Forelimb muscle (tissue), 1 donor: Measurements from ENCODE around the gene TMEM125. TPM values are rescaled to one million over a fixed set of nuclear protein-coding genes. Genes with fewer than 3 reads are reported as not detected.

Experiments used
- DNase-seq: peaks from one replicate; pipeline ENCODE4 v3.0.0-alpha.2; 2013; ENCODE audit warnings: low read depth
- polyA plus RNA-seq: library from polyadenylated mRNA; unstranded; fragments of 120-200 nt; gene quantifications from one replicate; pipeline ENCODE4 v1.2.1, GENCODE V29; 2013; ENCODE audit not compliant: insufficient read length

The TMEM125 gene
- polyA plus RNA-seq = not detected

DNA sequence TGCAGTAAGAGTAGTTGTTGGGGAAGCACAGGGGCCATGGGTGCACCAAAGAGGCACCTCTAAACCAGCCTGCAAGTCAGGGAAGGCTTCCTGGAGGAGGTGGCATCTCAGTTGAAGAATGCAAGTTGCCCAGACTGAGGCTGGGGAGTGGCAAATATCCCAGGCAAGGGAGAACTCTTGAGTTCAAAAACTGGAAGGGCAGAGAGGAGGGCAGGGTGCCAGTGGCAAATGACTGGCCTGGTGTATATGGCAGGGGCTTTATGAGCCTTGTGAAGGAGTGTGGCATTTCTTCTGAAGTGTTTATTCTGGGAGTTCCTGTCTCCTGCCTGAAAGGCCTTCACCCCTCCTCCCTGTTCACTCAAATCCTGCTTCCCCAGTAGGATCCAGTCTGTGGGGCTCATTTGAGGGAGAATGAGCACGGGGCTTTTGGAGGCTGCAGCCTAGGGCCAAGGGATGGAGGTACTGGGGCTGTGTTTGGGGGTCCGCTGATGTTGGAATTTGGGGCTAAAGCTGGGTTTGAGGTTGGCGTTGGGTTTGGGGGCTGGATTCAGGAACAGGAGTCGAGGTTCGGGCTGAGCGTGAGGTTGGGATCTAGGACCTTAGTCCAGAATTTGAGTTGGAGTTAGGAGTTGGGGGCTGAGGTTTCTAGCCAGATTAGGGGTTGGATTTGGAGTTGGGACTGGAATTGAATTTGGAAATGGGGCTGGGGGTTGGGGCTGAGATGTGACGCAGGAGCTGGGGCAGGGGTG lies at the start of gene TMEM125:
Gene TMEM125, plus strand, starts transcription at position 357 of the 749 bp plus-strand sequence. CDS start 2,740 bp downstream, outside the sequence.
- DNase-seq = no peak

DNA sequence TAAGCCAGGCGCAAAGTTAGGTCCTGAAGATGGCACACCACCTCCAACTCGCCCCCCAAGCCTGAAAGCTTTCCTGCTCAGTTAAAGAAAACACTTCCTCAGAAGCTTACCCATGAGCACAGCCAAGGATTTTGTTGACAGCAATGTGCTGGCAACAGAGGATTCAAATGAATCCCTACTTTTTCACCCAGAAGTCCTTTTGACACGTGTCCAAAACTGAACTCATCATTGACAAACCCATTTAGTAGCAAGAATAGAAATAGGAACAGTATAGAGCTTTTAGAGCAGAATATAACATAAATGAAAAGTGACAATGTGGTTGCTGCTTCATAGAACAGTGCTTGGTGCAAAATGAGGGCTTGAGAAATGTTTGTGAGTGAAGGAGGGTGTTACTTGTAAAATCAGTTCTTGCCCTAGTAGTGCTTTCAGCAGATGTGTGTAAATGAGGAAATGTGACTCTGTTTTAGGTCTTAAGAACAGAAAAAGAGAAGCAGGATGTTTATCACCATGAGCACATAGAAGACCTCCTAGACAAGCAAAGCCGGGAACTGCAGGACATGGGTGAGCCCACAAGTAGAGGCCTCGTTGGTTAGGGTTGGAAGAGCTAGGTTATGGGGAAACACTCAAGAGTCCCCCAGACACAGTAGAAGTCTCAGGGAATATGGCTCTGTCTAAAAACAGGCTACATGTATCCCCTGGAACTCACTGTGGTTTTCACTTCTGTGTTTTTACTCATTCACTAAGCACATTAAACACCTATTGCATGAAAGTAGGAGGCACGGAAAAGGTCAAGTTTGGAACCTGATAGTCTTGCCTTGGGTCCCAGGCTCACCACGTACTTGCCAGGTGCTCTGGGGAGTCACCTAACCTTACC lies 48.6 kb upstream of the TMEM125 start:
- no peak for DNase-seq

DNA sequence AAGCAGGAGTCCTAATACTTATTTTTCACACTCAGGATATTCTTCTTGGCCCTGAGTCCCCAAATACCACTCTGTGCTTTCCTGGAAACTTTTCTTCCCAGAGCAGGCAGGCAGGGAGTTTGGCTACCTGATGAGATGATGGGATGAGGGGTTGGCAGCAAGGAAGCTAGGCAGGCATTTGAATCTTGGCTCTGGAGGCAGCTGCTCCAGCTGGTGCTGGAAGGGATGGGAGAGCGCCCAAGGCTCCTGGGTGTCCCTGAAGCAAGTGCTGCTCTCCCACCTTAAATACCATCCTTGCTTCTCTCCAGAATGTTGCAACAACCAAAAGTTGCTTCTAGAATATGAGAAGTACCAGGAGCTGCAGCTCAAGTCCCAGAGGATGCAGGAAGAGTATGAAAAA lies 48.0 kb upstream of the TMEM125 start:
- no peak for DNase-seq

DNA sequence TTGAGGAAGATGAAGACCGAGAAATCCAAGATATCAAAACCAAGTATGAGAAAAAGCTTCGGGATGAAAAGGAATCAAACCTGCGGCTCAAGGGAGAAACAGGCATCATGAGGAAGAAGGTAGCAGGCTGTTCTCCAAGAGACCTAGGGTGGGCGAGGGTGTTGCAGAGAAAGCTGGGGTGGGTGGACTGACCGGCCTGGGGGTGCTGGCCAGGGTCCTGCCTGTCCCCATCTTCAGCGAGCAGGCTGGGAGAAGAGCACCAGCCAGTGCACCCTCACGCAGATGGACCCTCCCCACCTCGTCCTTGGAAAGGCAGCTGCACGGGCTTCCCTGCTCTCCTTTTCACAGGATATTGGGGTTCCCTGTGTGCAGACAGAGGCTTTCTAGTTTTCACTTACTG lies 46.9 kb upstream of the TMEM125 start:
- no peak for DNase-seq

DNA sequence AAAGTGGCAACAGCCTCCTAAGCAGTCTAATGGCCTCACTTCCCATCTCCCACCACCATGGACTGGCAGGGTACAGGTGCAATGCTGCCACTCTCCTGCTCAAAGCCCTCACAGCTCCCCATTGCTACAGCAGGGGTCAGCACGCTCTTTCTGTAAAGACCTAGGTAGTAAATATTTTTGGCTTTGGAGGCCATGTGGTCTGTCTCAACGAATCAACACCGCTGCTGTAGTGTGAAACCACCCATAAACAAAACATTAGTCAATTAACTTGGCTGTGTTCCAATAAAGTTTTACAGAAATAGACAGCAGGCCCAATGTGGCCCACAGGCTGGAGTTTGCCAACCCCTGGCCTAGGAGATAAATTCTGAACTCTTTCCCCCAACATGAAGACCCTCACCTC lies 44.6 kb upstream of the TMEM125 start:
- no peak for DNase-seq

DNA sequence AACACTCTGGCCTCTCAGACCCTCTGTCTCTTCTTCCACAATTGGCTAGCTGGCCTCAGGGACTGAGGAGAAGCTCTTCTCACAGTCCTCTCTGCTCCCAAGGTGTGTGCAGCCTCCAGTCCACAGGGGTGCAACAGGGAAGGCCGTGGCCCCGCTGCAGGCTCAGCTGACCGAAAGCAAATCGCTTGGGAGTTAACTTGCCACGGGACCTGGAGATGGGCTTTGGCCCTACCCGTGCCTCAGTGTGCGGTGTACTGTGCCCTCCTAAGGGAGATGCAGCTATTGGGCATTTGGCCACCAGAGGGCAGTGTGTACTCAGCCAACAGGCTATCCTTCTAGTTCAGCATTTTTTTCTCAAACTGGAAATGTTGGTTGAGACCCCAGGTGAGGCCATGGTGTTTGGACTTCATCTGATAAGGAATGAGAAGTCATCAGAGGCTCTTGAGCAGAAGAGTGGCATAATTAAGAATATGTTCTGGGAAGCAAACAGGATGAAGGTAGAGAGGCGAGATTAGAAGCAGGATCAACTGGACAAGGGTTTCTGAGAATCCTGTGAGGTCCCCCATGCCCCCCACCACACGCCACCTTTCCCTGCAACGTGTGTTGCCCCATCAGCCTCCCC lies 42.5 kb upstream of the TMEM125 start:
- no peak for DNase-seq

DNA sequence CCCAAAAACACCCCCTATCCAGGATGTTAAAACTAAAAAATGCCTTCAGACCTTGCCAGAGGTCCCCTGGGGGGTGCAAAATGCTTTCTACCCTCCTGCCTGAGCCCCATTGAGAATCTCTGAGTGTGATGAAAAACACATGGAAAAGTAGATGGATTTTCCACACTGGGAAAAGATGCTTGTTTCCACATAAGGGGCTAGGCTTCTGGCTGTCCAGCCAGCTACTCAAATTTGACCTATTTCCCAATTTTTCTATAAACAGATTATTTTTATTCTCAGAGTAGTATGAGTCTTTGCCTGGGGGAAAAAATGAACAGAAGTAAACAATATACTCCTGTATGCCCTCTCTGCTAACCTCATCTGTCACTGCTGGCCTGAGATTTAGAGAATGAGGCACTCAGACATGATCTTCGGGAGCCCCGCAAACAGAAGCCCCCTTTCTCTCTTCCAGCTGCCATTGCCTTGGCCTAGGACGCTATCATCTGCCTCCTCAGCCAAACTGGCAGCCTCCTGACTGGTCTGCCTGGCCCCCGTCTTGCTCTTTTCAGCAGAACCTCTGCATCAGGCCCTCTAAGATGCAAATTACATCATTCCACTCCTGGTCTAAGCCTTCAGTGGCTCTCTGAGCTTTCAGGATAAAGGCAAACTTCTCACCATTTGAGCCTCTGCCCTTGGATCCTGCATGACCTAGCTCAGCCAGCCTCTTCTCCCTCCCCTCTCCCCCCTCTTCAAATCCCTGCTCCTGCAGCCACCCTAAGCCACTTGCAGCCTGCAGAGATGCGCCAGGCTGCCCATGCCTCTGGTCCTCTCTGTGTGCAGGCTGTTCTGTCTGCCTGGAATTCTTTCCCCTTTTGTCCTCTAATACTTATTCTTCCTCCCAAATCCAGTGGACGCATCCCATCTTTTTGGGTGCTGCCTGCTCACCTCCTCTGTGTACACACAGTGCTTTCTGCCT lies 39.7 kb upstream of the TMEM125 start:
- peak; percentile 46 for DNase-seq

DNA sequence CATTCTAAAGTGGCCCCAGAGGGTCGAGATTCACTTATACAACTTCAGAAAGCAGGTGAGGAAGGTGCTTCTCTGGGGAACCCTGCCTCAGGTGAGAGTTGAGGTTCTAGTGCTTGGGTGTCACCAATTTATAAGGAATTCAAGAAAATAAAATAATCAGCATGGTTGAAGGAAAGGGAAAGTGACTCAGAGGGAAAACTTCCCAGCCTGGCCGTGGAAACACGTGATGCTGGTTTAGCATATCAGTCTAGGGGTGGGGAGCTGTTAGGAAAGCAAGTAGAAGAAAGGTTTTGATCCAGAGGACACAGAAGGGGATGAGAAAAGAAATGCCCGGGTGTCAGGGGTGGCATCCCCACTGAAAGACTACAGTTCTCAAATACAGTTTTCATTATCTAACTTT lies 37.7 kb upstream of the TMEM125 start:
- no peak for DNase-seq

DNA sequence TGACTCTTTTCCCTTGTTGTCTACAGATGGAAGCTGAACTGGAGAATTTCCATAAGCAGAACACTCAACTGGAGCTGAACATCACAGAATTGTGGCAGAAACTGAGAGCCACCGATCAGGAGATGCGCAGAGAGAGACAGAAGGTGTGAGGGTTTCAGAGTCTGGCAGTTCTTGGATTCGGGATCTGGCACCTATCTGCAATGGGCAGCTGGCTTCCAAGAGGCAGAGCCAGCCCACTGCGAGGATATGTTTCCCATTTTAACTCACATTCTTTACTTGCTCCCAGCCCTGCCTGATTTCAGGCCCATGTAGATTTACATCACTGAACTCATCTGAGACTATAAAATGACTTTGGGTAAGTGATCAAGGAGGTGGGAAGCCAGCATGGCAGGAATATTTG lies 37.3 kb upstream of the TMEM125 start:
- no peak for DNase-seq

DNA sequence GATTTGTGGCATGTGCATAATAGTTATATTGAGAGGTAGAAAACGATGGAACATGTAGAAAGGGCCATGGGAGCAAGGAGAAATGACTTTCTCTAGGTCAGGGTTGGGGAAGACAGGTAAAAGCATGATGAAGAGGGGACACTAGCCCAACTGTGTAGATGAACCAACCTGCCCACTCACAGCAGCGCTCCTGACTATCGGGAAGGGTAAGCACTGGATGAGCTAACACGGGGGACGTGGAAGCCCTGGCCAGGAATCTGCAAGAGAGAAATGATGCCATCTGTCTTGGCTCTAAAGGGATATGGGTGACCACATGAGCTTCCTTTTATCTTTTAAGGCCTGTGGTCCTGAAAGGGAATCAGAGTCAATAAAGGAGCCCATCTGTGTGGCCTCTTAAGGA lies 36.2 kb upstream of the TMEM125 start:
- DNase-seq = no peak

DNA sequence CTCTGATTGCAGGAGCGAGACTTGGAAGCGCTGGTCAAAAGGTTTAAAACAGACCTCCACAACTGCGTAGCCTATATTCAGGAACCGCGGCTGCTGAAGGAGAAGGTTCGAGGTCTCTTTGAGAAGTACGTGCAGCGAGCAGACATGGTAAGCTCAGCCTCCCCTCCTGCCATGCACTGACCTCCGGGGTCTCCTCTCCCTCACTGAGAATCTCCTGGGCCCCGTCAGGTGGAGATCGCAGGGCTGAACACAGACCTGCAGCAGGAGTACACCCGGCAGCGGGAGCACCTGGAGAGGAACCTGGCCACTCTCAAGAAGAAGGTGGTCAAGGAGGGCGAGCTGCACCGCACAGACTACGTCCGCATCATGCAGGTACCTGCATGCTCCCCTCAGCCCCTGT lies 35.5 kb upstream of the TMEM125 start:
- DNase-seq = no peak

DNA sequence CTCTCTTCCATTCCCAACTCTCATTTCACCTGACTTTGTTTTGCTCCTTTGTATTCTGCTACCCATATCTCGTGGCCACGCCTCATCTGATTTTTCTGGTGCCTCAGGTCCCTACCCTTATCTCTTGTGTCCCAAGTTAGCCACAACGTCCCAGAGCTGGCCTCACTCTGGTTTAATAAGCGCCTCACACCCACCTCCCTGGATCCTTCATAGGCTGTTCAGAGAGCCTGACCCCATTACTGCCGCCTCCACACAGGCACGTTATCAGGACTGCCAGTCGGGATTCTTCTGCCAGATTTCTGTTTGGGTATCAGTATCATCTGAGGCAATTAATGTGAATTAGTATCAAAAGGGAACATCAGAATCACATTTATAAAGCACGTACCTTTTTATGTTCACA lies 34.7 kb upstream of the TMEM125 start:
- no peak for DNase-seq

DNA sequence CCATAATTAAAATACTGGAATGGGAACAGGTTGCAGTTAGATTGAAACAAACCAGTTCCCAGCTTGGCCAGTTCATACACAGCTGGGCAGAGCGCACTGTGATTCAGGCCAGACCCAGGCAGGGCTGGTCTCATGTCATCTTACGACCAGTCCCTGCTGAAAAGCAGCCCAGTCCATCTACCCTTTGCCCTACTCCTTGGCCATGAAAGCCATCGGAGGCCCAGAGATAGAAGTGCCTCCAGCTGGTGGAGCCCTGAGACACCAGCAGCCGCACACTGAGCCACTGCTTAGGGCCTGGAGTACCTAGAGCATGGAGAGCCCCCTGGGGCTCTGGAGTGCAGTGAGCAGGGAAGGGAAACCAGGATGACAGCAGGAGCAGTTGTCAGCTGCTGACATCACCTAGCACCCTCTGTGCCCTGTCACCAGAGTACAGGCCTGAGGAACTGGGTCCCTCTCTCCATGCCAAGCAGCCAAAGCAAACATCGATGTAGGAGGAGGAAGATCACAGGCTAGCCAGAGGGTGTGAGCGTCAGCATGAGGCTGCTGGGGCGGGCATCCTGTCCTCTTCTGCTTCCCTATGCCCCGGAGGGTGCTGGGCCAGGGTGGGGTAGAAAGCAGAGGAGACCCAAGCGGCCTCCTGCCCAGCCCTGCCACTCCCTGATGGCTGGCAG lies 34.2 kb upstream of the TMEM125 start:
- DNase-seq = no peak

DNA sequence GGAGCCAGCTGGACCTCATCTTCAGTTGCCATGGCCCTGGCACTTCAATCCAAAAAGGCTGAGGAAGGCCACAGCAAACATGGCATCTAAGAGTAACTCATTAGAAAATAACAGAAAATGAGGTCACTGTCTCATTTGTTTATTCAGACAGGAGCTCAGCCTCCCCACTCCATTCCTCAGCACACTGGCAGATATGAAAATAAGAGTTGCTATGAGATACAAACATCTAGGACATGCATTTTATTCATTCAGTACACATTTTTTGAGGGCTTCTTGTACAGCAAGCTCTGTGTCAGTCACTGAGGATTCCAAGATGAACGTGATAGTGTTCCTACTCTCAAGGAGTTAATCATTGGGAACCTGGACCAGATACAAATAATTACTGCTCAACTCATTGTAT lies 32.7 kb upstream of the TMEM125 start:
- DNase-seq = no peak

DNA sequence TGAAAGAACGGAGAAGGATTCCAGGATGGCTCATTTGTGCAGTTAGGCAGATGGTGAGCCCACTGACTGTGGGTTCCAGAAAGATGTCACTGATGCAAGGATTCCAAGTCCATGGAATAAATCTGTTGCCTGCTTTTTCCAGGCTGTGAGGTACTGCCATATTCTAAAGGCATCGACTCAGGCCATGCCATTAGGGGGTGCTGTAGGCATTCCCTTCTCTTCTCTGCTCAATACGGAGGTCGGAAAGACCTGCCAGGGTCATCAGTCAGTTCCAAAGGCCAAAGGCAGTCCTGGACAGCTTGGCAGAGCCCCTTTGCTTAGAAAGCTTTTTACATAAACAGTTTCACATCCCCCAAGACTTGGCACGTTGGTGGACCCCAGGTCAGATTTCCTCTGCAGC lies 31.7 kb upstream of the TMEM125 start:
- DNase-seq = no peak

DNA sequence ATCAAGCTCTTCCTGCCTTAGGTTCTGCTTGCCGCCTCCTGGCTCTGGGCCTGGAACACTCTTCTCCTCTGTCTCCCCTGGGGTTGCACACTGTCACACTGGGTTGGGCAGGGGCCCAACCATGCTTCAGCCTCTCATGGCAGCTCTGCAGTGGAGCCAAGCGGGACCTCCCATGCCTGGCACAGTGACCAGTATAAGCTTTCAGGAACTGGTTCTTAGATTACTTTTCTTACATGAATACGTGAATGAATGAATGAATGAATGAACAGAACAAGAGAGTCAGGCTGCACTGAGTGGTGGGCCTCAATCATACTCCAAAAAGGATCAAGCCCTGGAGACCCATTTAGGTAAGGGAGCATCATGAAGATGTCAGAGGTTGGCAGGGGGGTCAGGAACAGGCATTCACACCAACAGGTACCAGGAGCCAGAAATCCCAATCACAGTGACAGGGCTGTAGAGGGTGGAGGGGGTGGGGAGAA lies 30.8 kb upstream of the TMEM125 start:
- no peak for DNase-seq

DNA sequence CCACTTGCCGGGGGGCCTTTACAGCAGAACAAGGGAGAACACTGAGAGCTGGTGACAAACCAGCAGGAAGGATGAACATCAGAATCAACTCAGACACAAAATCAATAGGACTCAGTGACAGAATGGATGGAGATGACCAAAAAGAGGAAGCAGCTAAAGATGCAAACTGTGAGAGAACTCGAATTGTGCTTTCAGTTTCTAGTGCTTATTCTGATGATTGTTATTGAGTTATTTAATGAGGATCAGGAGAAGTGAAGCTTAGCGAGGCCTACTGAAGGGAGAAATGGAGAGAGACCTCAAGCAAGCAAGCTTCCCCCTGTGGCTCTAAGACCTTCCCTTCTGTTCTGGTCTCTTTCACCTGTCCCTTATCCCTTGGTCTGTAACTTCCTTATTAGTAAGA lies 30.3 kb upstream of the TMEM125 start:
- DNase-seq = no peak

DNA sequence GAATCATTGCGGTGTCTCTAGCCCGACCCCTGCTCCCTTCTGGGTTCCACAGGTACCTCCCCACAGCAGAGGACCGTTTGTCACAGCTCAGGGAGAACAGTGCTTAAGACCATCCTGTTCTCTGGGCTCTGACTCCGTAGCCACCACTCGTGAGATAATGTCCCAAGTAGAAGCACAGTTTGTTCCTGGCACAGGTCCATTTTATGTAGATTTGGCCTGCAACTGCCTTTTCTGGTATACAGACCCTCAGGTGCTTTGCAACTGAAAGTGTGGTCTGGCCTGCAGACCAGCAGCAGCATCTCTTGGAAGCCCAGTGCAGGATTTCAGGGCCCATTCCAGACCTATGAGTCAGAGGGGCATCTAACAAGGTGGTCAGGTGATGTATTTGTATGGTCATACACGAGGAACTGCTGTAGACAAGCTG lies 28.4 kb upstream of the TMEM125 start:
- DNase-seq = no peak

DNA sequence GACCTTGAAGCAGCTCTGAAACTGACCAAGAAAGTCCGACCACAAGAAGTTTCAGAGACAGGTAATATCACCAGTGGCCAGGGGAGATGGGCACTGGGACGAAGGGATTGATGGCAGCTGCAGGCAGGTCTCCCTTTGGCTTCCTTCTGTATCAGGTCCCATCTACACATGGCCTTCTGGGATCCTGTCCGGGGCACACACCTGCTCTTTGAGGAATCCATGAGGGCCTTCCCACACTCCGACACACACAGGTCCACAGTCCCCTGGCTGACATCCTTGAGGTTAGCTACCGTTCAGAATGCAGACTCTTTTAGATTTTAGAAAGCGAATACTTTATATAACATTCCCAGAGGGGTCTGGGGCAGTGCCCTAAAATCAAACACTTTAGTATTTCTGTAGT lies 26.5 kb upstream of the TMEM125 start:
- DNase-seq = no peak

DNA sequence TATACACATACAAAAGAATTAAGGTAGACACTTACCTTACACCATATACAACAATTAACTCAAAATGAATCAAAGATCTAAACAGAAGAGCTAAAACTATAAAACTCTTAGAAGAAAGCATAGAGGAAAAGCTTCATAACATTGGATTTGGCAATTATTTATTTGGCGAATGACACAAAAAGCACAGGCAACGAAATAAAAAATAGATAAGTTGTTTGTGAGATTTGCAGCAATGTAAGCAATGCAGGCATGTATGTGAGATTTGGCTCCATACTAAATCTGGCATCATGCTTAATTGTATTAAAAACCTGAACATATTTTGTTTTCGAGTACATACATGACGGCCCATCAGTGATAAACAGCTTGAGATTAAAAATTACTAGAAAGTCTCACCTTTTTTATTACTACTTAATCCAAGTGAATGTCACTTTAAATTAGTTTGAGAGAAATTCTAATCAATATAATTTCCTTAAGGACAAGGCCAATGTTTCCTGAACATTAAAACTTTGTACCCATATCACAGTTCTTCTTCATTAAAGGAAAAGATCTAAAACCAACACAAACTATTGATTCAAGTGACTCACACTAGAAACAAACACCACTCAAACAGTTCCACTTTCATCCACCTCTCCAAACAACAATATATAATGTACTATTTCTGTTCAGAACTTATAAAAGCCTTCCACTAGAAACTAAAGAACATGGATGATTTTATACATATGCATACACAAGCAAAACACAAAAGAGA lies 23.1 kb upstream of the TMEM125 start:
- no peak for DNase-seq
